GM21367 (cell line): ENCODE data around the gene NDFIP1.
"Not testable (repeated sequence)": the region's sequence is repeated elsewhere in the genome, so short reads cannot be mapped to it uniquely, and the experiment has no call there.

ENCODE experiments used
- ATAC-seq: cut with Tn5 transposase; IDR thresholded peaks from one replicate; pipeline ENCODE4 v1.9.1; 2021; ENCODE audit not compliant: unreplicated experiment

The NDFIP1 gene, protein sequence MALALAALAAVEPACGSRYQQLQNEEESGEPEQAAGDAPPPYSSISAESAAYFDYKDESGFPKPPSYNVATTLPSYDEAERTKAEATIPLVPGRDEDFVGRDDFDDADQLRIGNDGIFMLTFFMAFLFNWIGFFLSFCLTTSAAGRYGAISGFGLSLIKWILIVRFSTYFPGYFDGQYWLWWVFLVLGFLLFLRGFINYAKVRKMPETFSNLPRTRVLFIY

DNA sequence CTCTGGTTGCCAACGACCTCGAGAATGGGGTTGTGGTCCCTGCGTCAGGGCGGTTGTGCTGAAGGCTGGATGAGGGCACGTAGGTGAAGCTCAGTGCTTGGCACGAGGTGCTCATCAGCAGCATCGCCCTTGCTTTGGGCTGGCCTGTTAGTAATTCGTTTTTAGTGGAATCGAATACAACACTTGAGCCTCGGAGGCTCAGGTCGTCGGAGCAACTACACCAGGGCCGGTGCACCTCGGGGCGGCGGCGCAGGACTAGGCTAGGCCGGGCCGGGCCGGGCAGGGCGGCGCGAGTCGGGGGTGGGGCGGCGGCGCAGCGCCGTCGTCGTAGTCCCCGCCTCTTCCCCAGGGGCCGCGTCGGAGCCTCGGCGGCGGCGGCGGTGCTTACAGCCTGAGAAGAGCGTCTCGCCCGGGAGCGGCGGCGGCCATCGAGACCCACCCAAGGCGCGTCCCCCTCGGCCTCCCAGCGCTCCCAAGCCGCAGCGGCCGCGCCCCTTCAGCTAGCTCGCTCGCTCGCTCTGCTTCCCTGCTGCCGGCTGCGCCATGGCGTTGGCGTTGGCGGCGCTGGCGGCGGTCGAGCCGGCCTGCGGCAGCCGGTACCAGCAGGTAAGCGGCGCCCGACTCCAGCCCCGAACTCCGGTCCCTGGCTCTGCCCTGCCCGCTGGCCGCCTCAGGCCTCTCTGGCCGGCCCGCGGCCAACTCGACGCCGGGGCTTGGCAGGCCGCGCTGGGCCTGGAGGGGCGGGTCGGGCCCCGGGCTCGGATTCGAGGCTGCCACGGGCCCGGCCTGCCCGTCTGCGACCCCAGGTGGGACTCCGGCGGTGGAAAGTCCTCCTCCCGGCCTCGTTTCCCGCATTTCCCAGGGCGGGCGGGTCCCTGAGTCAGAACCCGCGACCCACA lies at the start of gene NDFIP1:
Gene NDFIP1, plus strand, starts transcription at position 348 of the 899 bp plus-strand sequence. Its CDS starts 196 bp downstream, at position 544.
- peak; percentile 98 for ATAC-seq

DNA sequence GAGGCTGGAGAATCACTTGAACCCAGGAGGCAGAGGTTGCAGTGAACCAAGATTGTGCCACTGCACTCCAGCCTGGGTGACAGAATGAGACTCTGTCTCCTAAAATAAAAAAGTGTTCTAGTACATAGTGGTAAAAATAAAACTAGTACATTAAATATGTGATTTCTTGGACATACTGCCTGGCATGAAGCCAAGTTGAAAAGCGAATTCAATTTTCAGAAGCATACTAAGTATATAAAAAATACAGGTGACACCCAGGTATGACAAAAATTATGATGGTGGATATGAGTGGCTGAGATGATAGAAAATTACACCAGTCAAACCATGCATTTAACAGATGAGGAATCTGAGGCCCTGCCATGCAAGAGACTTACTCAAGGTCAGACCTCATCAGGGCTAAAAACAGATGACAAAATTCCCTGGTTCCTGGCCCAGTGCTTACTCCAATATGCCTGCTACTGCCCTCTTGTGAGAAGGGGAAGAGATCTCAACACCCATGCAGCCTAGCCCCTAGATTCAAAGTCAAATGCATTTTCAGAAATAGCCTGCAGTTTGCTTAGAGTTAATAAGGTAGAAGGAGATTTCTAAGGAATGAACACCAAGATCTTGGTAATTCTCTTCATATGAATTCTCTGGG lies 49.2 kb upstream of the NDFIP1 start:
- ATAC-seq, result no peak

DNA sequence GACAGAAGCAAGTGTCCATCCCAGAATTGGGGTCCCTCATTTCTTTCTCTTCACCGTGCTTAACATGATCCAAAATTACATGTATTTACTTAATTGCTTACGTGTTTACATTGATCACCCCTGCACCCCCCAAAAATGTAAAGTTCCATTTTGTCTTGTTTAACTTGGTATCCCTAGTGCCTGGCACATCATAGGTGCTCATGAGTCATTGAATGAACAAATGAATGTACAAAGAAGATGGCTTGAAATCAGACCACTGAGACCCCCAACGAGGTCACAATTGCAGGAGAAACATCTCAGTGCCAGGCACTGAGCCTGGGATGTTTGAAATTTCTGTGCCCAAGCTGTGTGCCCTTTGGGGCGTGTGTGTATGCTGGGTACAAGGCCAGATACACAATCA lies 45.2 kb upstream of the NDFIP1 start:
- ATAC-seq, result no peak

DNA sequence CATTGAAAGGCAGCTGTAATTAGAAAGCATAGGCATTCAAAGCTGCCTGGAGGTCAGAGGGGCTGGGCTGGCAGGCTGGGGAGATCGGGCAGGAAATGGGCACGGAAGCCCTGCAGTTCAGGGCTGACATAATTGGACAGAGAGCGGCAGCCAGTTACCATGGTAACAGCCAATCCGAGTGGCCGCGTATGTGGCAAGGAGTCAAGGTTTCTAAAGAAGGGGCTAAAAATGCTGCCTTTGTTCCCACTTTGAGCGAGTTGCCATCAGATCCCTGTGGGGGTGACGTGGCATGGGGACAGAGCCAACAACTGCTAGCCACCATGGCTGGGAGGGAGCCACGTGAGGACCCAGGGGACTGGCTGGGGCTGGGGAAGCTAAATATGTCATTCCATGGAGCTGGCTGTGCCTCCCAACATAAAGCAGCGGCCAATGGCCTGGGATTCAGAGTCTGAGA lies 44.7 kb upstream of the NDFIP1 start:
- no peak for ATAC-seq

DNA sequence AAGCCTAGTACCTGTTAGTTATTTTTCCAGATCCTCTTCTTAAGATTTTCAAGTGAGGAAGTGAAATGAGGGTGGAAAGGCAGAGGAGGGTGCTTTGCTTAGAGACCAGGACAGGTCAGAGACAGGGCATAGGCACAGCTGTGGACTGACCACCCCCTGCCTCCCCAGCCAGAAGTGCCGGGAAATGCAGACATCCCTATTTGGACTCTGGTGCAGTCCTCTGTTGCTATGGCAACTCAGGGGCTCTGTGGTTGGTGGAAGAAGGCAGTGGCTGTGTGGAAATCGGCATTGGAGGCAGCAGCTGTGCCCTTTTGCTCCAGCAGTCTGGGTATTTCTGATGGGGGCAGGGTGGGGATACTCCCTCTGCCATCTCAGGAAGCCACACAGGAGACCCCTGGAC lies 43.3 kb upstream of the NDFIP1 start:
- no peak for ATAC-seq

DNA sequence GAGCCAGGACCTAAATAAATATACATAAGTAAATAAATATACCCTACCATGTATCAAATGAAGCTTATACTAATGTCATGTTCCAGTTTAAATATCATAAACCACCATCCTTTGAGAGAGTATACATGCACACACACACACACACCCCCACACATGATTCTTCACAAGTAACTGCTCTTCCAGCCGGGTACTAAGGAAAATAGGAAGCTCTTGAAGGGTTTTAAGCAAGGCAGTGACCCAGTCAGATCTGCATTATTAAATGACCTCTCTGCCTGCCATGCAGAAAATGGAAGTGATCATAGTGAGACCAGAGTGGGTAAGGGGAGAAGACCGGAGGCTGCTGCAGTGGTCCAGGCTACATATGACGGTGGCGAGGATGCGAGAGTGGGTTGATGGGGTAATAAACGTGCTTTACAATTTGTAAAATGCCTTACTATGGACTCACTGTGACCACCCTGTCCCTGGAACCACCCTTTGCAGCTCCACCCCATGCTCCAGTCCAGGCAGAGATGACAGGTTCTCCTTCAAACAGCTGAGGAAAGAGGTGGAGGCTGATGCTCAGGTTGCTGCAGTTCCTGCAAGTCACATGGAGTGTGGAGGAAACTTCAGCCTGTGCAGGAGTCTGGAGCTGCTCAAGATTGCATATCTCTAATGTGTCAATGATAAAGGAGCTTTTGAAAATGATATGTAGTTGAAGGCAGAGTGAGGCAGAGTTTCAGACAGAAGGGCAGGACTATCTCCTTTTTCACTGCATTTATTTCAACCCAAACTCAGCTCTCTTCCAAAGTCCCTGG lies 38.8 kb upstream of the NDFIP1 start:
- no peak for ATAC-seq

DNA sequence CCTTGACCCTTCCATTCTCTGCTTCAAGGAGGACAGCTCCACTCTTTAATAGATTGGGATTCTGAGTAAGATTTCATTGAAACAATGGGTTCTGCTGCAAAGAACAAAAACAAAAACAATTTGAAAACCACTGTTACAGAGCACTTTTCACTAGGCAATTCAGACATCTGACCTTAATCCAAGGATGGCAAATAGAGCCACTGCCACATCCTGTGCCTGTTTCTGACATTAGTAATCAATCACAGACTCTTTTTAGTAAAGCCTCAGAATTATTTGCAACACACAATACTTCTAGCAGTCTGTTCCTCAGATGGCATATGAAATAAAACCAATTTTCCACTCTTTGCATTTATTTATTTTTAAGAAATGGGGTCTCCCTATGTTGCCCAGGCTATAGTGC lies 37.8 kb upstream of the NDFIP1 start:
- no peak for ATAC-seq

DNA sequence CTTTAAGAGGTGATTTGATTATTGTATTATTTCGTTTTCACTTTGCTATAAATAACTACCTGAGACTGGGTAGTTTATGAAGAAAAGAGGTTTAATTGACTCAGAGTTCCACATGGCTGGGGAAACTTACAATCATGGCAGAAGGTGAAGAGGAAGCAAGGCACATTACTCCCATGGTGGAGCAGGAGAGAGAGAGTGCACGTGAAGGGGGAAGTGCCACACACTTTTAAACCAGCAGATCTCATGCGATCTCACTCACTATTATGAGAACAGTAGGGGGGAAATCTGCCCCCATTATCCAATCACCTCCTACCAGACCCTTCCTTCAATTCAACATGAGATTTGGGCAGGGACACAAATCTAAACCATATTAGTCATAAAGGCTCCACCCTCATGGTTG lies 36.1 kb upstream of the NDFIP1 start:
- no peak for ATAC-seq

DNA sequence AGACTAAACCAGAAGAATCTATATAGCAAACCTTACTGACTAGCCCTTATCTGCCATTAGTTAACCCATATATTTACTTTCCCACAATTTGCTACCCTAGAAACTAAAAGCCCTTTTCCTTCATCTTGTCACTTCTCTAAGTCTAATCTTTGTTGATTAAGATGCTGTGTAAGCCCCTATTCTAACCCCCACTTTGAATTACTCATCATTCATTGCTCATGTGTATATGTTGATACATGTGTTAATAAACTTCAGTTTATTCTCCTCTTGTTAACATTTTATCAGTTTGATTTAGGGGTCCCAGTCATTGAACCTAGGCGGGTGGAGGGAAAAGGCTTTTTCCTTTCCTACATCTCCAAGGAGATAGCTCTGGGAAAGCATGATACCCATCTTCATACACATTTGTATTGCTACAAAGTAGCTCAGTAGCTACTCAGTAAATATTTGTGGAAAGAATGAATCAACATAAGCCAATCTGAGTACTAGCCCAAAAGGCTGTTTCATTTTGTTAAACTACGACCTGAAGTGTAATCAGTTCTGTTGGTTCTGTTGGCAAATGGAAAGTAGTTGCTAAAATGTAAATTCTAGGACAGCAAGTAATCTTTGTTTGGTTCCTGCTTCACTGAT lies 35.1 kb upstream of the NDFIP1 start:
- ATAC-seq, result no peak

DNA sequence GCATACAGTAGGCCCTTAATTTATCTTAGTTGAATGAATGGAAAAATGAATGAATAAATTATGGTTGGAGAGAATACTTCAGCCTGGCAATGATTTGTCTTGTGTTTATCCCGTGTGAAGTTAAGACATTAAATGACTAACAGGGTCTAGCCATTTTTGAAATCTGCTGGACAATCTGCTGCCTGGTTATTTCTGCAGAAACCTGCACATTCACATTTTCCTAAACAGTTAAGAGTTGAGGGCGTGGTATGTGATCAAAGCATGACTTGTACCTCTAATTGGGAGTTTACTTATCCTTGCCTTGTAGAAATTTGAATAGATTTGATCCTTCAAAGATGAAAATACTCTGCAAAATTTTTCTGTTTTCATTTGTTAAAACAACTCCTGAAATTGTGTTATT lies 34.6 kb upstream of the NDFIP1 start:
- no peak for ATAC-seq

DNA sequence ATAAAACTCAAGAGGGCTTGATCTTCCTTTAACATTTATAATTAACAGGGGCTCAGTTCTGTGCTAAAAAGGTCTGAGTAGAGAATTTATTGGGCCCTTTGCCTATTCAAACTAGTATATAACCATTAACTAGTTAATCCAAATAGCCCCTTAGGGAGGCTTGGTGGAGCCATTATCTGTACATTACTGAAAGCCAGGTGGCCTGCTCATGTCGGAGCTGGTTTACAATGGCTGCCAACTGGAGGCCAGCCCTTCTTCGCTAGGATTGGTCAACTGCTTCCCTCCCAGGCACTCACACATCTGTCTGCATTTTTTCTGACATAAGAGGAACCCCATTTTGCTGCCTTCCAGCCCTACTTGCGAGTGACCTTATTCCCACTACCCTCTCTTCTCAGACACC lies 30.4 kb upstream of the NDFIP1 start:
- ATAC-seq, result no peak

DNA sequence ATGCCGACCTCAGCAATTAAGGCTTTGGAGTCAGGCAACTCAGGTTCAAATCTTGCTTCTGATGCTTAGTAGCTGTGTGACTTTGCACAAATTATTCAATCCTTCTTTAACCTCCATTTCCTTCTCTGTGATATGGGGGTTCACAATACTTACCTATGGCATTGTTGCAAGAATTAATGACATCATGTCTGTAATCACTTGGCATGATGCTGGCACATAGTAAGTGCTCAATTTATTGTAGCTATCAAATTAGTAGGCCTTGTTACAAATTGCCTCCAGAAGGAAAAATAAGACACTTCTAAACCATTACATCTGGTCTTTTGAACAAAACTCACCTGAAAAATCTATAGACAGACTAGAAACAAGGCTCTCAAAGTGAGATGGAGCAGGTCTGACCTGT lies 29.9 kb upstream of the NDFIP1 start:
- no peak for ATAC-seq

DNA sequence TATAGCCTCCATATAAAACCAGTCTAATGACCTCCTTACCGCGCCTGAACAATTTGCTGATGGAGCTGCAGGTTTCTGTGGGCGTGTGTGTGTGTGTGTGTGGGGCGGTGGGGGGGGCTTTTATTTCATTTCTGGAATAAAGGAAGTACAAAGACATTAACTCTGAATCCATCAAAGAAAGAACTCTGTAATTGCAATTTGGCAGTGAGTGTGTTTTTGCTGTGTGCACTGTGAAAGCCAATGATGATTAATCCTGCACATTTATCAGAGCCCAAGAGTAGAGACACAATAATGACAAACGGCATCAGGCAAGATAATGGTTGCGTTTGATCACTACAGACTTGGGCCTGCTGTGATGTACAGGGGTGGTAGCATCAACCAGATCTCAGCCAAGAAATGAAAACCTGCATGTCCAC lies 29.3 kb upstream of the NDFIP1 start:
- no peak for ATAC-seq

DNA sequence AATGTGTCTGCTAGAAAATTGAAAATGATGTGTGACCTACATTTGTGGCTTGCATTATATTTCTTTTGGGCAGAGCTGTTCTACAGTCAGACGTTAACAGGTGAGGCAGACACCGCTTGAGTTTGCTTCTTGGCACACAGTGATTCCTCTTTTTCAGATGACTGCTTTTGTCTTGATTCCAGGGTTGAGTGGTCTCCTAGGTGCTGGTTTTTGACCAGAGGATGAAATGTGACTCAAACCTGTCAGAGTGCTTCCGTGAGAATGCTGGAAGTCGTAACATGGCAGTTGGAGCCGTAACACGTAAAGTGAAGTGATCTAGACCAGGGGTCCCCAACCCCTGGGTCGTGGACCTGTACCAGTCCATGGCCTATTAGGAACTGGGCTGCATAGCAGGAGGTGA lies 28.3 kb upstream of the NDFIP1 start:
- ATAC-seq, result no peak

DNA sequence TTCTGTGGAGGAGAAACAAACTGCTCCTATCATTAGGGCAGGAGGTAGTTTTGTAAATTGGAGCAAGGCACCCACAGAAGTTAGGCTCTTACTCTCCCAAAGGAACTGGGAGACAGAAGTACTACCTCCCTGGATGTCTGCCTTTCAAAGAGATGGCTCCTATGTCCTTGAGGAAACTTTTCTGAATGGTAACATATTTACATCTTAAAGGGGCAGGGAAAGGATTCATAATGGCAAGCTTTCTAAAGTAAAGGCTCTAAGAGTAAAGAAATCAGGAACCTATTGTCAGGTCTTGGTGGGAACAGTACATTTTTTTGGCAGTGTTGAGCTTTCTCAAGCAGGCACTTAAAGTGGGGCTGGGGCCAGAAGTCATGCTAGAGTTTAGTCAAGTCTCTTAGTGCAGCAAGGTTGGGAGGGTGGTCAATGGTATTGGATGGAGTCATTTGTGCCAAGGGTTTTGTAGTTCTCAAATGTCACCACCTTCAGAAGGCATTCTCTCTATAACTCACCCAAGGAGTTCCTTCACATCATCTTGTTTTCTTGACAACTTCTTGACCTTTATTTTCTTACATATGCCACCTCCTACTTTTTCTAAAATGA lies 26.3 kb upstream of the NDFIP1 start:
- ATAC-seq, result no peak

DNA sequence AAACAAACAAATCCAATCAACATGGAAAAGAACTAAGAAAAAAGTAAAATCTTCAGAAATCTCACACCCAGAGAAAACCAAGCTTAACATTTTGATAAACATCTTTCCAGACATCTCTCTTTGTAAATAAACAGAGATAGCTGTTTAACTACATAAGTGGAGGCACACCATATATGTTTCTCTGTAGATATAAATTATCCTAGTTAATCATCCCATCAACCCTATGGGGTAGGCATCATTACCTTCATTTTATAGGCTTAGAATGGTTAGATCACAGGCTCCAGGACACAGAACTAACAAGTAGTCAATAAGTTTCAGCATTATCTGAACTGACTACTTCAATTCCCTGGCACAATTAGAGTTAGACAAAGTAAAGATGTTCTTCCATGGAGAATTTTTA lies 22.4 kb upstream of the NDFIP1 start:
- no peak for ATAC-seq

DNA sequence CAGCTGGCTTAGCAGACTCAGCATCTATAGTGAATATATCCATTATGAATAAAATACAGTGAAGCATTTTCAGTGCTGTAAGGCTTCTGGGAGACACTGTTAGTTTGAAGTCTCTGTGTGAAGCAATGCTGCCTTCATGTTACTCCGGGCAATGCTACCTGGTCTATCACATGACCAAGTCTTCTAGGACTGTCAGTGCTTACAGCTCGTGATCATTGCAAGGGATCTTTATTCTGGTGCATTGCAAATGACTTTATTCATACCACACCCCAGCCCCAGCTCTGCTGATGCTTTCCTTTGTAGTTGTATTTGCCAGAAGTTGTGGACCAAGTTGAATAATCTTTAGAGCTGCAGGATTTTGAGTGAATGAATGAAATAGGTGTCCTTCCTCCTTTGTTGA lies 21.9 kb upstream of the NDFIP1 start:
- ATAC-seq, result no peak

DNA sequence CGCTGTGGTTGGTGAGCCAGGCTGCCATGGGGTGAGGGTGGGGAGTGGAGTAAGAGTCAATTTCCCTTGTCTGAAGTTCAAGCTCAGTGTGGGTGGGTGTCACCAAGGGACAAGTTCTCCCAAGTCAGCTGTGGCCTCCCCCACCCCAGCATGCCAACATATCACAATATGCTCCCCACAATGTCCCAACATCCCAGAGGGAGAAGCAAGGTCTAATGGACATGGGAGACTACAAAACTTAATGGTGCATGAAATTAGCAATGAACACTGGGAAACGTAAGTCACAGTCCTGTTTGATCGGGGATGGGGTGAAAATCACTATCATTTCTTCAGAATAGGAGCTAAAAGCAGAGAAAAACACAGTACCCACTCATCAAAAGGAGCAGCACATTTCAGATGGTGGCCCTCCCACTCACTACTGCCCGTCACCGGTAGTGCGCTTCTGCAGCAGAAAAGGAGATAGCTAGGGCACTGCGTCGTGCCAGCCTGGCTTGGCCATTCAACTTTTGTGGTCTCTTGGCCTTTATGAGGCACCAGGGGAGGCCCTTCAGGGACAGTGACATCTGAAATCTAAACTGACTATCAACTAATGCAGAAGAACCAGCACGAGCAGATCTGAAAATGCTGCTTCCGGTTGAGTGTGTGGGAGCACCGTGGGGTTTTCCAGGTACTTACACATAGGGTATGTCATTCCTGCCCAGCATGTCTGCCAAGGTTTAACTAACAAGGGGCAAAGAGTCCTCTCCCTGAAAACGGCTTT lies 20.5 kb upstream of the NDFIP1 start:
- no peak for ATAC-seq

DNA sequence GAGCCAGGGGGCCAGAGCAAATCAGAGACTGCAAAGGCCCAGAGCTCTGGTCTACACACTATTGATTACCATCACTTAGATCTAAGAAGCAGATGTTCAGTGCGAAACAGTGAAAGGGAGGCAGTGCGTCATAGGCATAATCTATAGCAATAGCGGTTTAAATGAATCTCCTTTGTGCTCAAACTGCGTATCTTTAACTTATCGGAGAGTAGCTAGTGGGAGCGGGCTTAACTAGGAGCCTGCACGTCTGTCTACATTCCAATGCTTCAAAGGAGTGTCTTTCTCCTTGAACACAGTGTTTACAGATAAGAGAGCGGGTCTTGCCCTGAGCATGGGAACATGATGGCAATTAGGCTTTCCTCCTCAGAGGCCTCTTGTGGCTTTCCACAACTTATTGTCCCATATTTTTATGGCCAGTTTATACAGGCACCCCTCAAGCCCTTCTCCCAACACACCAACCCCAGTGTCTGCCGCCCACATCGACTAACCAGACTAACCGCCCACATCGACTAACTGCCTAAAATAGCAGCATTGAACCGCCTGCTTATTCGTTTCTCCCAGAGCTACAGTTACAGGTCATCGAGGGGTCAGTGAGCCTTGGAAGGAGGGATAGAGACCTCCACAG lies 19.6 kb upstream of the NDFIP1 start:
- not testable (repeated sequence) for ATAC-seq
